Astrocyte of the spinal cord (primary cell): ENCODE measurements around the gene JPT2.

Experiments
- DNase-seq: peaks from one replicate; pipeline ENCODE4 v3.0.0; 2011; ENCODE audit warnings: low read depth, low spot score
- H3K4me3 ChIP-seq: 2 replicates; pipeline ENCODE4 v1.5.1; 2011; ENCODE audit warnings: low read depth, mild to moderate bottlenecking, low read length, moderate library complexity
- in situ Hi-C: cut with HindIII; loops from 2 replicates; pipeline ENCODE4 v1.10.0; 2017; ENCODE audit warnings: low sequenced_read_pairs
- TF ChIP-seq, protein P1 (sequence below): IDR thresholded peaks from 2 replicates; pipeline ENCODE4 v1.5.1; 2012; ENCODE audit warnings: low read depth, mild to moderate bottlenecking, low read length, inconsistent platforms

JPT2 gene

DNA sequence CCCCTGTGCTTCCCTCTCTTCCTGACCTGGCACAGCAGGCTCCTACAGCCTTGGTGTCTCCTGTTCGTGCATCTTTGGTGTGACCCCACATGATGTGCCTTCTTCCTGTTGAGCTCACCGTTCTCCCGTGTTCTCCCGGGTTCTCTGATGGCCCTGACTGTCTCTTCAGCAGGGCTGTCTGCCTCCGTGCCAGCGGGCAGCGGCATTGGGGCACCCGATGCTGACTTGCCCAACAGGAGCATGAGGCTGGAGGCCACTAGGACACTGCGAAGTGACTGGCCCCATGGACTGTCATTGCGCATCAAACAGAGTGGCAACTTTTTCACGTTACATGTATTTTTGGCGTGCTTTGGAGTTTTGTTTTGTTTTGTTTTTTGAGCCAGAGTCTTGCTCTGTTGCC, 43.5 kb upstream of the JPT2 start:
- no peak overlapping the region for H3K4me3 ChIP-seq
- DNase-seq: no peak
- TF ChIP-seq, protein P1, sequence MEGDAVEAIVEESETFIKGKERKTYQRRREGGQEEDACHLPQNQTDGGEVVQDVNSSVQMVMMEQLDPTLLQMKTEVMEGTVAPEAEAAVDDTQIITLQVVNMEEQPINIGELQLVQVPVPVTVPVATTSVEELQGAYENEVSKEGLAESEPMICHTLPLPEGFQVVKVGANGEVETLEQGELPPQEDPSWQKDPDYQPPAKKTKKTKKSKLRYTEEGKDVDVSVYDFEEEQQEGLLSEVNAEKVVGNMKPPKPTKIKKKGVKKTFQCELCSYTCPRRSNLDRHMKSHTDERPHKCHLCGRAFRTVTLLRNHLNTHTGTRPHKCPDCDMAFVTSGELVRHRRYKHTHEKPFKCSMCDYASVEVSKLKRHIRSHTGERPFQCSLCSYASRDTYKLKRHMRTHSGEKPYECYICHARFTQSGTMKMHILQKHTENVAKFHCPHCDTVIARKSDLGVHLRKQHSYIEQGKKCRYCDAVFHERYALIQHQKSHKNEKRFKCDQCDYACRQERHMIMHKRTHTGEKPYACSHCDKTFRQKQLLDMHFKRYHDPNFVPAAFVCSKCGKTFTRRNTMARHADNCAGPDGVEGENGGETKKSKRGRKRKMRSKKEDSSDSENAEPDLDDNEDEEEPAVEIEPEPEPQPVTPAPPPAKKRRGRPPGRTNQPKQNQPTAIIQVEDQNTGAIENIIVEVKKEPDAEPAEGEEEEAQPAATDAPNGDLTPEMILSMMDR: no peak
- in situ Hi-C loops: no loop called here

- TF ChIP-seq, protein P1: no peak
- no peak overlapping the region for H3K4me3 ChIP-seq
- no peak for DNase-seq
- in situ Hi-C loops: no loop called here
These were observed 43.0 kb upstream of the JPT2 start for GRCh38 chr16:1635070-1635469.

- in situ Hi-C loops: no loop called here
- no peak for DNase-seq
- TF ChIP-seq, protein P1: no peak
These were observed 40.6 kb upstream of the JPT2 start for GRCh38 chr16:1637526-1637925.

GRCh38 chr16:1638757-1639156, 39.3 kb upstream of the JPT2 start:
- no peak overlapping the region for H3K4me3 ChIP-seq
- in situ Hi-C loops: no loop called here
- DNase-seq: no peak
- TF ChIP-seq, protein P1: no peak

More at GRCh38 chr16:1637526-1637925, 40.6 kb upstream of the JPT2 start:
- H3K4me3 ChIP-seq: no peak overlapping the region

GRCh38 chr16:1639282-1639681, 38.8 kb upstream of the JPT2 start:
- DNase-seq: no peak
- in situ Hi-C loops: no loop called here
- TF ChIP-seq, protein P1: no peak
- no peak overlapping the region for H3K4me3 ChIP-seq

- DNase-seq: no peak
- H3K4me3 ChIP-seq: no peak overlapping the region
- in situ Hi-C loops: no loop called here
- TF ChIP-seq, protein P1: no peak
These were observed 38.2 kb upstream of the JPT2 start for GRCh38 chr16:1639860-1640259.
